ENCODE data around the gene SDHB.

The SDHB gene

GRCh38 chr1:16971341-16972188, 82.3 kb downstream of the SDHB start:
- no peaks in the 10 kb centered on the region for H3K27me3 ChIP-seq (ENCODE audit: insufficient read depth, low read length, poor library complexity)
- H3K27ac ChIP-seq (ENCODE audit: low read depth, low read length) = no peak overlapping the region
- peak; percentile 51 for DNase-seq

GRCh38 chr1:16970132-16970910, 83.5 kb downstream of the SDHB start:
- H3K23ac ChIP-seq (ENCODE audit: low read length) = no peak overlapping the region

More at GRCh38 chr1:16971341-16972188, 82.3 kb downstream of the SDHB start:
- Histone ChIP-seq H2BK5ac (ENCODE audit: low read length) (no peak overlapping the region), H2AK5ac (ENCODE audit: low read length) (no peak overlapping the region), H3K23ac (ENCODE audit: low read length) (no peak overlapping the region), H3K4me3 (ENCODE audit: low read length) (no peak overlapping the region), H3K4ac (ENCODE audit: low read depth, low read length) (no peak overlapping the region), H3K4me1 (ENCODE audit: control insufficient read depth, low read depth, low read length) (no peaks in the 10 kb centered on the region), H4K8ac (ENCODE audit: low read depth, low read length) (no peak overlapping the region), H3K79me2 (ENCODE audit: control insufficient read depth, insufficient read depth, low read length) (no peaks in the 10 kb centered on the region), H2BK15ac (replicated peaks; ENCODE audit: low read depth) (no peak overlapping the region), H3K36me3 (ENCODE audit: control insufficient read depth, insufficient read depth, low read length) (peaks cover 2% of the 10 kb centered on the region), H3K18ac (ENCODE audit: low read length) (no peak overlapping the region), H4K5ac (ENCODE audit: low read length) (no peak overlapping the region), H2BK120ac (ENCODE audit: low read depth, low read length) (no peak overlapping the region), H3K56ac (ENCODE audit: low read length) (no peak overlapping the region), H3K4me2 (ENCODE audit: low read length) (no peak overlapping the region), H3K9ac (ENCODE audit: low read length) (no peak overlapping the region), H3K79me1 (ENCODE audit: low read length) (peaks cover 2% of the 10 kb centered on the region)
- WGBS (ENCODE audit: extremely low coverage, insufficient coverage, low lambda C conversion rate) = no CpG with 5 or more reads among the region's 28 CpGs

GRCh38 chr1:16969651-16970050, 84.2 kb downstream of the SDHB start:
- Histone ChIP-seq H3K79me1 (ENCODE audit: low read length) (no peaks in the 10 kb centered on the region), H3K79me2 (ENCODE audit: control insufficient read depth, insufficient read depth, low read length) (no peaks in the 10 kb centered on the region), H3K9ac (ENCODE audit: low read length) (no peak overlapping the region), H3K27me3 (ENCODE audit: insufficient read depth, low read length, poor library complexity) (no peaks in the 10 kb centered on the region), H3K18ac (ENCODE audit: low read length) (no peak overlapping the region), H3K4ac (ENCODE audit: low read depth, low read length) (no peak overlapping the region), H4K5ac (ENCODE audit: low read length) (no peak overlapping the region), H3K4me1 (ENCODE audit: control insufficient read depth, low read depth, low read length) (no peaks in the 10 kb centered on the region), H3K4me3 (ENCODE audit: low read length) (no peak overlapping the region), H3K36me3 (ENCODE audit: control insufficient read depth, insufficient read depth, low read length) (peaks cover 3% of the 10 kb centered on the region), H2BK15ac (replicated peaks; ENCODE audit: low read depth) (no peak overlapping the region), H3K4me2 (ENCODE audit: low read length) (no peak overlapping the region), H4K8ac (ENCODE audit: low read depth, low read length) (no peak overlapping the region), H3K27ac (ENCODE audit: low read depth, low read length) (no peak overlapping the region), H3K23ac (ENCODE audit: low read length) (no peak overlapping the region), H2BK5ac (ENCODE audit: low read length) (no peak overlapping the region), H3K56ac (ENCODE audit: low read length) (no peak overlapping the region), H2BK120ac (ENCODE audit: low read depth, low read length) (no peak overlapping the region), H2AK5ac (ENCODE audit: low read length) (no peak overlapping the region)
- DNase-seq = no peak
- no CpG with 5 or more reads among the region's 12 CpGs for WGBS (ENCODE audit: extremely low coverage, insufficient coverage, low lambda C conversion rate)

More at GRCh38 chr1:16970132-16970910, 83.5 kb downstream of the SDHB start:
- Histone ChIP-seq H2BK15ac (replicated peaks; ENCODE audit: low read depth) (no peak overlapping the region), H3K36me3 (ENCODE audit: control insufficient read depth, insufficient read depth, low read length) (peaks cover 2% of the 10 kb centered on the region), H3K4ac (ENCODE audit: low read depth, low read length) (no peak overlapping the region), H4K8ac (ENCODE audit: low read depth, low read length) (no peak overlapping the region), H3K18ac (ENCODE audit: low read length) (no peak overlapping the region), H3K79me1 (ENCODE audit: low read length) (no peaks in the 10 kb centered on the region), H3K4me1 (ENCODE audit: control insufficient read depth, low read depth, low read length) (no peaks in the 10 kb centered on the region), H3K4me3 (ENCODE audit: low read length) (no peak overlapping the region), H3K9ac (ENCODE audit: low read length) (no peak overlapping the region), H3K56ac (ENCODE audit: low read length) (no peak overlapping the region), H3K79me2 (ENCODE audit: control insufficient read depth, insufficient read depth, low read length) (no peaks in the 10 kb centered on the region), H2BK5ac (ENCODE audit: low read length) (no peak overlapping the region), H2AK5ac (ENCODE audit: low read length) (no peak overlapping the region), H3K27me3 (ENCODE audit: insufficient read depth, low read length, poor library complexity) (no peaks in the 10 kb centered on the region), H4K5ac (ENCODE audit: low read length) (no peak overlapping the region), H2BK120ac (ENCODE audit: low read depth, low read length) (no peak overlapping the region), H3K4me2 (ENCODE audit: low read length) (no peak overlapping the region), H3K27ac (ENCODE audit: low read depth, low read length) (no peak overlapping the region)
- WGBS (ENCODE audit: extremely low coverage, insufficient coverage, low lambda C conversion rate) = no CpG with 5 or more reads among the region's 28 CpGs
- no peak for DNase-seq

DNA sequence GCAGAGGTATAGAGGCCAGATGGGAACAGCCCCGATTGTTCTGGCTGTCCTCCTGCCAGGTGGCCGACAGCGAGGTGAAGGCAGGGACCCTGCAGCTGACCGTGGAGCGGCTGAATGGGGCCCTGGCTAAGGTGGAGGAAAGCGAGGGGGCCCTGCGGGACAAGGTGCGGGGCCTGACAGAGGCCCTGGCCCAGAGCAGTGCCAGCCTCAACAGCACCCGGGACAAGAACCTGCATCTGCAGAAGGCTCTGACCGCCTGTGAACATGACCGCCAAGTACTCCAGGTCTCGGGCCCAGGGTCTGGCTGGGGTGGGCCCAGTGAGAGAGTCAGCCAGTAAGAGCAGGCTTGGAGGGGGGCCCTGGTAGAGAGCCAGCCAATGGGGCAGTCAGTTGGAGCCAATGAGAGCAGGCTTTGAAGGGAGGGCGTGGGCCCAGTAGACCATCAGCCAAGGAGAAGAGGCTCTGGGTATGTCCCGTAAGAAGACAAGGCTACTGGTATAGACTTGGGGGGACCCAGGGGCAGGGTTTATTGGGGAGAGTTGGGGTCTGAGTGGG, 84.7 kb downstream of the SDHB start:
- Histone ChIP-seq H2BK15ac (replicated peaks; ENCODE audit: low read depth) (no peak overlapping the region), H3K4me2 (ENCODE audit: low read length) (no peak overlapping the region), H3K23ac (ENCODE audit: low read length) (no peak overlapping the region), H3K18ac (ENCODE audit: low read length) (no peak overlapping the region), H2BK5ac (ENCODE audit: low read length) (no peak overlapping the region), H3K56ac (ENCODE audit: low read length) (no peak overlapping the region), H3K4me3 (ENCODE audit: low read length) (no peak overlapping the region), H3K27me3 (ENCODE audit: insufficient read depth, low read length, poor library complexity) (no peaks in the 10 kb centered on the region), H2AK5ac (ENCODE audit: low read length) (no peak overlapping the region), H3K4me1 (ENCODE audit: control insufficient read depth, low read depth, low read length) (no peaks in the 10 kb centered on the region), H3K79me2 (ENCODE audit: control insufficient read depth, insufficient read depth, low read length) (no peaks in the 10 kb centered on the region), H3K27ac (ENCODE audit: low read depth, low read length) (no peak overlapping the region), H3K9ac (ENCODE audit: low read length) (no peak overlapping the region), H4K5ac (ENCODE audit: low read length) (no peak overlapping the region), H3K4ac (ENCODE audit: low read depth, low read length) (no peak overlapping the region), H2BK120ac (ENCODE audit: low read depth, low read length) (no peak overlapping the region), H4K8ac (ENCODE audit: low read depth, low read length) (no peak overlapping the region), H3K36me3 (ENCODE audit: control insufficient read depth, insufficient read depth, low read length) (peaks cover 3% of the 10 kb centered on the region), H3K79me1 (ENCODE audit: low read length) (no peaks in the 10 kb centered on the region)
- WGBS (ENCODE audit: extremely low coverage, insufficient coverage, low lambda C conversion rate) = no CpG with 5 or more reads among the region's 14 CpGs
- DNase-seq = no peak

Measured in mesendoderm (in vitro differentiated cells).